Breast epithelium (tissue), 4 donors: Measurements from ENCODE around the gene TCEAL1. TPM values are rescaled to one million over a fixed set of nuclear protein-coding genes. Genes with fewer than 3 reads are reported as not detected.
"Not testable (repeated sequence)": the region's sequence is repeated elsewhere in the genome, so short reads cannot be mapped to it uniquely, and the experiment has no call there.

Experiments used
- DNase-seq, 2 donors: peaks; one replicate each; pipeline ENCODE4 v3.0.0-alpha.2; 2019; ENCODE audit warnings: low spot score in 2 of 2
- H3K27ac ChIP-seq, 2 donors: fragments of 200-600 bp; sonication (generic) in 1 of 2; one replicate each; pipeline ENCODE4 v1.5.1; 2016 to 2019; ENCODE audit warnings: mild to moderate bottlenecking in 1 of 2
- H3K27me3 ChIP-seq, 2 donors: fragments of 200-600 bp; sonication (generic) in 1 of 2; one replicate each; pipeline versions ENCODE4 v1.5.1 to v1.6.0; 2017 to 2019; ENCODE audit warnings: control low read depth in 1 of 2, mild to moderate bottlenecking in 1 of 2
- H3K36me3 ChIP-seq: fragments of 200-600 bp; one replicate; pipeline ENCODE4 v1.5.1; 2019
- H3K4me1 ChIP-seq, 2 donors: fragments of 200-600 bp; sonication (generic); one replicate each; pipeline ENCODE4 v1.5.1; 2016 to 2019; ENCODE audit warnings: control low read depth in 1 of 2
- H3K4me3 ChIP-seq, 3 donors: fragments of 200-600 bp; sonication (generic); 1 replicate in 2 of 3; 2 replicates in 1 of 3; pipeline ENCODE4 v1.5.1; 2016 to 2019; ENCODE audit warnings: mild to moderate bottlenecking in 3 of 3, moderate library complexity in 2 of 3
- H3K9me3 ChIP-seq, 2 donors: fragments of 200-600 bp; sonication (generic) in 1 of 2; one replicate each; pipeline ENCODE4 v1.5.1; 2016 to 2019; ENCODE audit warnings: control low read depth in 1 of 2
- POLR2A ChIP-seq: fragments of 450-650 bp; IDR thresholded peaks from one replicate; pipeline ENCODE4 v1.6.1; 2016; ENCODE audit warnings: antibody characterized with exemption, mild to moderate bottlenecking, moderate library complexity
- POLR2AphosphoS5 ChIP-seq, 3 donors: sonication (generic); formaldehyde crosslinking; IDR thresholded peaks; one replicate each; pipeline ENCODE4 v1.6.1; 2017; ENCODE audit warnings: antibody characterized with exemption in 3 of 3
- intact Hi-C: fragments of 100-400 bp; cut with DNase I; formaldehyde crosslinking; loops from one replicate; pipeline ENCODE4 v1.15.1; 2023; ENCODE audit warnings: low total_unique reads
- total RNA-seq, 3 donors: library from RNA; depleted of rRNA; stranded (reverse); fragments of >200 nt; gene quantifications; one replicate each; pipeline ENCODE4 v1.1.0, GENCODE V29; 2016
- TF ChIP-seq, protein P1 (sequence below), 3 donors: fragments of 450-650 bp; IDR thresholded peaks; one replicate each; pipeline ENCODE4 v1.5.1; 2016 to 2017; ENCODE audit warnings: antibody characterized with exemption in 3 of 3, mild to moderate bottlenecking in 3 of 3, moderate library complexity in 3 of 3

TCEAL1 gene
- 100 to 1,000 TPM in 1 of 3 donors, 10 to 100 TPM in 2; 60.8 to 115 (median 76.4) TPM for total RNA-seq

GRCh38 chrX:103628386-103629317 lies at the start of gene TCEAL1:
Gene TCEAL1, plus strand, starts transcription at chrX:103628975. Its CDS starts 942 bp downstream, at chrX:103629917.
- Histone ChIP-seq H3K27me3 (peaks cover 0 to 32% of the 10 kb centered on the region in 2 donors), H3K4me3 (peak within 1 kb of the TSS; percentile 55 to 74 (median 59)), H3K36me3 (no peaks in the 10 kb centered on the region), H3K9me3 (no peaks in the 10 kb centered on the region), H3K4me1 (no peaks in the 10 kb centered on the region), H3K27ac (peak within 1 kb of the TSS; percentile 91 to 96)
- intact Hi-C loops = no loop called here
- DNase-seq = peak; percentile 53 to 56
- TF ChIP-seq POLR2A = no peak
- TF ChIP-seq, protein P1, sequence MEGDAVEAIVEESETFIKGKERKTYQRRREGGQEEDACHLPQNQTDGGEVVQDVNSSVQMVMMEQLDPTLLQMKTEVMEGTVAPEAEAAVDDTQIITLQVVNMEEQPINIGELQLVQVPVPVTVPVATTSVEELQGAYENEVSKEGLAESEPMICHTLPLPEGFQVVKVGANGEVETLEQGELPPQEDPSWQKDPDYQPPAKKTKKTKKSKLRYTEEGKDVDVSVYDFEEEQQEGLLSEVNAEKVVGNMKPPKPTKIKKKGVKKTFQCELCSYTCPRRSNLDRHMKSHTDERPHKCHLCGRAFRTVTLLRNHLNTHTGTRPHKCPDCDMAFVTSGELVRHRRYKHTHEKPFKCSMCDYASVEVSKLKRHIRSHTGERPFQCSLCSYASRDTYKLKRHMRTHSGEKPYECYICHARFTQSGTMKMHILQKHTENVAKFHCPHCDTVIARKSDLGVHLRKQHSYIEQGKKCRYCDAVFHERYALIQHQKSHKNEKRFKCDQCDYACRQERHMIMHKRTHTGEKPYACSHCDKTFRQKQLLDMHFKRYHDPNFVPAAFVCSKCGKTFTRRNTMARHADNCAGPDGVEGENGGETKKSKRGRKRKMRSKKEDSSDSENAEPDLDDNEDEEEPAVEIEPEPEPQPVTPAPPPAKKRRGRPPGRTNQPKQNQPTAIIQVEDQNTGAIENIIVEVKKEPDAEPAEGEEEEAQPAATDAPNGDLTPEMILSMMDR (IDR thresholded peaks at IDR 0.05) = no peak
- TF ChIP-seq POLR2AphosphoS5 (IDR thresholded peaks at IDR 0.05) = peak in 1 of 3 donors; percentile 46

GRCh38 chrX:103584596-103584995 lies 44.2 kb upstream of the TCEAL1 start:
- TF ChIP-seq POLR2A (no peak), POLR2AphosphoS5 (IDR thresholded peaks at IDR 0.05) (no peak)
- TF ChIP-seq, protein P1 (IDR thresholded peaks at IDR 0.05) = no peak
- intact Hi-C loops = no loop called here
- H3K27ac ChIP-seq = no peak overlapping the region

GRCh38 chrX:103585411-103586313 lies 43.1 kb upstream of the TCEAL1 start, which contains the start of gene TCEAL4:
Gene TCEAL4, plus strand, starts transcription at chrX:103585515. Its CDS starts 1,161 bp downstream, at chrX:103586676.
- intact Hi-C loops = no loop called here
- H3K9me3 ChIP-seq = peaks cover 0 to 9% of the 10 kb centered on the region in 2 donors
- no peaks in the 10 kb centered on the region for H3K36me3 ChIP-seq
- H3K27ac ChIP-seq = peak within 1 kb of the TSS; percentile 89 to 95
- H3K4me3 ChIP-seq = peak within 1 kb of the TSS; percentile 59 to 71 (median 64)
- peaks cover 0 to 13% of the 10 kb centered on the region in 2 donors for H3K27me3 ChIP-seq
- TF ChIP-seq POLR2AphosphoS5 (IDR thresholded peaks at IDR 0.05) = peak in 2 of 3 donors; percentile 26 to 63
- no peak for TF ChIP-seq POLR2A
- DNase-seq = peak; percentile 53 to 66
- H3K4me1 ChIP-seq = no peaks in the 10 kb centered on the region

More at GRCh38 chrX:103584596-103584995, 44.2 kb upstream of the TCEAL1 start:
- Histone ChIP-seq H3K36me3 (no peaks in the 10 kb centered on the region), H3K4me1 (no peaks in the 10 kb centered on the region), H3K4me3 (no peak overlapping the region), H3K27me3 (peaks cover 0 to 13% of the 10 kb centered on the region in 2 donors), H3K9me3 (peaks cover 0 to 9% of the 10 kb centered on the region in 2 donors)
- DNase-seq = no peak

DNA sequence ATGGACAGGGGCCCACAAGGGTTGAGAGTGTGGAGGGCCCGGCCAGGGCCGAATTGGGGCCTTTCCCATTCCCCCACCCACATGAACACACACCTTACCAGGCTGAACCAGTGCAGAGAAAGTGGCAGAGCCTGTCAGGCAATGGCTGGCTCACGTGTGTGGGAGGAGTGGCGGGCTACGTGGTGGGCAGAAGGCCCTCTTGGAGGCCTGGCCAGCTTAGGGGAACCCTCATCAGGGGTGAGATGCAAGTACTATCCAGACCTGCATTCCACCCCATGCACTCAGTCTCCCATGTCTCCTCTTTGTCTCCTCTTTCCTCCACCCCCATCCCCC lies 42.5 kb upstream of the TCEAL1 start:
- Histone ChIP-seq H3K36me3 (no peaks in the 10 kb centered on the region), H3K27me3 (peaks cover 0 to 13% of the 10 kb centered on the region in 2 donors), H3K27ac (peak overlapping the region; percentile 89 to 95), H3K4me3 (peak overlapping the region; percentile 59 to 71 (median 64)), H3K4me1 (no peaks in the 10 kb centered on the region), H3K9me3 (peaks cover 0 to 9% of the 10 kb centered on the region in 2 donors)
- intact Hi-C loops = no loop called here
- TF ChIP-seq POLR2AphosphoS5 (IDR thresholded peaks at IDR 0.05) = no peak
- TF ChIP-seq, protein P1 (IDR thresholded peaks at IDR 0.05) = no peak
- no peak for TF ChIP-seq POLR2A
- no peak for DNase-seq

- H3K4me3 ChIP-seq = peak overlapping the region; percentile 59 to 71 (median 64)
Measured at GRCh38 chrX:103586659-103587058, 42.1 kb upstream of the TCEAL1 start.

GRCh38 chrX:103592295-103592694 lies 36.5 kb upstream of the TCEAL1 start:
- H3K36me3 ChIP-seq, H3K4me1 ChIP-seq, H3K27me3 ChIP-seq, H3K9me3 ChIP-seq, DNase-seq, H3K4me3 ChIP-seq, H3K27ac ChIP-seq, intact Hi-C loops: not testable (repeated sequence)

More at GRCh38 chrX:103586659-103587058, 42.1 kb upstream of the TCEAL1 start:
- intact Hi-C loops = no loop called here
- H3K27me3 ChIP-seq = peaks cover 0 to 13% of the 10 kb centered on the region in 2 donors
- H3K27ac ChIP-seq = peak overlapping the region; percentile 89 to 95
- no peaks in the 10 kb centered on the region for H3K4me1 ChIP-seq
- TF ChIP-seq POLR2A = no peak
- TF ChIP-seq, protein P1 (IDR thresholded peaks at IDR 0.05) = no peak
- no peak for TF ChIP-seq POLR2AphosphoS5 (IDR thresholded peaks at IDR 0.05)
- peaks cover 0 to 9% of the 10 kb centered on the region in 2 donors for H3K9me3 ChIP-seq
- no peak for DNase-seq
- no peaks in the 10 kb centered on the region for H3K36me3 ChIP-seq

DNA sequence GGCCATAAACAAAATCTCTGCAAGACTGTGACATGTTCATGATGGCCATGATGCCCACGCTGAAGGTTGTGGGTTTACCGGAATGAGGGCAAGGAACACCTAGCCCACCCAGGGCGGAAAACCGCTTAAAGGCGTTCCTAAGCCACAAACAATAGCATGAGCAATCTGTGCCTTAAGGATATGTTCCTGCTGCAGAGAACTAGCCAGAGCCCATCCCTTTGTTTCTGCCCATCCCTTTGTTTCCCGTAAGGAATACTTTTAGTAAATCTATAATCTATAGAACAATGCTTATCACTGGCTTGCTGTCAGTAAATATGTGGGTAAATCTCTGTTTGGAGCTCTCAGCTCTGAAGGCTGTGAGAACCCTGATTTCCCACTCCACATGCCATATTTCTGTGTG lies 33.6 kb upstream of the TCEAL1 start:
- intact Hi-C loops, H3K4me1 ChIP-seq, H3K27me3 ChIP-seq, H3K36me3 ChIP-seq, DNase-seq, H3K9me3 ChIP-seq, H3K27ac ChIP-seq, H3K4me3 ChIP-seq: not testable (repeated sequence)
